HG03064 (cell line): Measurements from ENCODE around the gene KIF26B.

ENCODE experiments used
- ATAC-seq: cut with Tn5 transposase; IDR thresholded peaks from one replicate; pipeline ENCODE4 v1.9.1; 2021; ENCODE audit warnings: low read depth; ENCODE audit not compliant: unreplicated experiment

The KIF26B gene

DNA sequence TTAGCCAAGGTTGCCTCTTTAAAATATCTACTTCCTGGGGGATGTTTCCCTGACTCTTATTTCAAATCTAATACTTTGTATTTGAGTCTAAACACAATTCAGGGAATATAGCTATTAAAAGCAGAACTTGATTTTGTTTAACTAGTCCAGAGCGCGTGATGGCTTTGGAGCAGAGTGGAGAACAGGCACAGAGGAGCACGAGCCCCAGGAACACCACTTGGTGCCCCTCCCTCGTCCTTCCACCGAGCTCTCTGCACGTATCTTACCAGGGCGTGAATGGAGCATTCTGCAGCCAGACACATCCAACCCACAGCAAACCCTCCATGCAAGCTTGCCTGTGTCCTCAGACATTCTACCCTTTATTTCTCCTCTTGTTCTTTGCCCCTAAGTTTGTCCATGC lies 14.1 kb downstream of the KIF26B start:
- no peak for ATAC-seq

DNA sequence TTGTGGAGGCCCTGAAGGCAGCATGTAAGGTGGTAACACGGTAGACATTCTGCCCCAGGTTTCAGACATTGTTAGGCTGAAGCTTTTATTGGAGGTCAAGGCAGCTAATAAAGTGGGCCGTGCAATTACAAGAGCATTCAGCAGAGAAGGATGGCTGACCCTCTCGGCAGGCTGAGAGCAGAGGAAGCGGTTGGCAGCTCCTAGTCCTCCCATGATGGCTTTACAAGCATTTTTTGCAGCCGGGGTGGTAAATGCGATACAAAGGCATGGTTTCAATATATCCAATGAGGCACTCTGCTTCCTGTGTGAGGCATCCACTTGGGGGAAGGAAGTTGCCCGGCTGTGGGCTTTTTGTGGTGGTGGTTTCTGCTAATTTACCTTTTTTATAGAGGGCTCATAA lies 14.6 kb downstream of the KIF26B start:
- ATAC-seq: no peak

DNA sequence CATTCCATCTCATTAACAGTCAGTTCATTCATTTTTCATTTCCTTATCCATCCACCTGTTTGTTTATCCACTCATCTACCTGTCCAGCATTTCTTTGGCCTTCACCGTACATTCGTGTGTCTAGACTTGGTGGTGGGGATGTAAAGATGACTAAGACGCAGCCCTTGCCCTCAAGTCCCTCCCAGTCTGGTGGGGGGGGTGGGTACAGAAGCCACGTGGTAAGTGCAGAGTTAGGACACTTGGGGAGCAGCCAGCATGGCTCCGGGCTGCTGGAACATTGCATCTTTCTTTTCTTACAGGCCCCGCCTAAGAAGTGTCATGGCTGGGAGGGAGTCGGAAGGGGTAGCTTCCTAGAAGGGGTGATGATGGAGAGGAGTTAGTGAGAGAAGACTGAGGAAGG lies 17.2 kb downstream of the KIF26B start:
- no peak for ATAC-seq

DNA sequence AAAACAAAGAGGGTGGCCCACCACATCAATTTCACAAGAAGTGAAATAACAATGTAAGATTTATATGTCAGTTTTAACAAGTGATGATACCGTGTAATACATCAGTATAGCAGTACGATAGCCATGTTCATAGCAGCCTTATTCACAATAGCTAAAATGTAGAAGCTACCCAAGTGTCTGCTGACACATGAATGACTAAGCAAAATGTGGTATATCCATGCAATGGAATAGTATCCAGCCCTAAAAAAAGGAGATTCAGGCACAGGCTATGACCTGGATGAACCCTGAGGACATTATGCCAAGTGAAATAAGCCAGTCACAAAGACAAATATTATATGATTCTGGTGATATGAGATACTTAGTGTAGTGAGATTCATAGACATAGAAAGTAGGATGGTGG lies 18.0 kb downstream of the KIF26B start:
- no peak for ATAC-seq

DNA sequence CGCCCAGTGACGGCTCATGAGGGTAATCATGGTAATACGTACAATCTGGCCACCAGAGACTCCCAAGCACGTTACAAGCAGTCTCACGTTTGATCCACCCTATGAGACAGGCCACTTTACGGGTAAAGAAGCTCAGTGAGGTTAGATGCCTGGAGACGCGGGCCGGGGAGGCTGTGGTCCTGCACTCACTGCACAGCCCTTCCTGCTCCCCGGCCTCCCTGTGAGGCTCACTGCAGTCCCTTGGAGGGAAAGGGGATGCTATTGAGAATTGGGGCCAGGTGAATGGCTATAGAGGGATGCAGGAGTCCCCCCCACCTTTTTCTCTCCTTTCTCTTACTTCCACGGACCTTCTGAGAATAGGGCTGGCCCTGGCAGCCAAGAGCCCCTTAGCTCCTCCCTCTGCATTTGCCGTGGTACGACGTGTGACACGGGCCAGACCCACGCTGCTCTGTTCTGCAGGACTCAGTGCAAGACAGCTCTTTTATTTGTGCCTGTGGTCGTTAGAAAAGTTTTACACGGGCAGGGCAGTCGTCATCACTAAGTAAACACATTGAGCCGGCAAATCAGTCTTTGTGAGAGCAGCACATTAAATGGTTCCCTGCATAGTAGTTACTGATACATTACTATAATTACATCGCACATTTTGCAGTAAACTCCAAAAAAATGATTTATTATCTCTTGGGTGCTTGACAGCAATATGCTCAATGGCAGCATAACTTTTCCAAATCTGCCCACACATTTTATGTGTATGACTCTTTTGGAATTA lies 18.8 kb downstream of the KIF26B start:
- ATAC-seq: no peak

DNA sequence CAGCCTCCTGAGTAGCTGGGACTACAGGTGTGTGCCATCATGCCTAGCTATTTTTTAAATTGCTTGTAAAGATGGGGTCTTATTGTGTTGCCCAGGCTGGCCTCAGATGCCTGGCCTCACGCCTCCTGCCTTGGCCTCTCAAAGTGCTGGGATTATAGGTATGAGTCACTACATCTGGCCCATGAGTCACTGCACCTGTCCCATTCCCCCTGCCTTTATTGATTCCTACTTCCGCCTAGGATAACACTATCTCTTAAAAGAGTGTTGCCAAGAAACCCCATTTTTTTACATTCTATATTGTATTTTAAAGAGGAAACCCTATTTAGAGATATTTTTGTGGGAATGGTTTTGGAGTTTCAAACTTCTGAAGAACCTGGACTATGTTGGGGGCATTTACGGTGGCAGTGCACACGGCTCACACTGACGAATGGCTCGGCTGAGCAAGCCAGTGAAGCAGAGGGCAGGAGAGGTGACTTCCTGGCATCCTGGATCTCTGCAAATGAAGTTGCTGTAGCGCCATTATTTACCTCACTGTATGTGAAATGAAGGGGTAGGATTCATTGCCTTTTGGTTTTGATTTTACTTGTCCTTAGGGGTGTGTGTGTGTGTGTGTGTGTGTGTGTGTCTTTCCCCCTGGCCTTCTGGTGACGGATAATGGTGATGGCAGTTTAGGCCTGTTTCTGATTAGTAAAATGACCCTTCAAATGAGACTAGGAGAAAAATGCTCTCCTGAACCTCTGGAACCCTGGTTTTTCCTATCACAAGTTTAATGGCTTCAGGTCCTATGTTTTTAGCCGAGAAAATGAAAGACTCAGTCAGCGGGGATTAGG lies 22.5 kb downstream of the KIF26B start:
- ATAC-seq: no peak

DNA sequence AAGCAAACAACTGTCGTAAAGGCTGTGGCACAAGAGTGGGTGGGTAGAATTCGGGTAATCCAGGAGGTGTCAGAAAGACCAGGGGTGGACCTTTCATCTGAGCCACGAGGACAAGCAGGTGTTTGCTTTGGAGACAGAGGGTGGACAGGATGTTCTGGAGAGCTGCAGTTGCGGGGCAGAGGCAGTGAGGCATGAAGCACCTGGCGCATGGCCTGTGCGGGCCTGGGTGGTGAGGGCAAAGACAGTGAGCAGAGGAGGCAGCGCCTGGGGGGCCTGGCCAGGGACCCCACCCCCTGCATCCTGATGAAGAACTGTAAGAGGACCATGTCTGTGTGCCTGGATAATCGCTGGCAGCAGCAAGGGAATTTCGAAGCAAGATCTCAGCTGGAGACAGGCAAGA lies 24.9 kb downstream of the KIF26B start:
- ATAC-seq: no peak

DNA sequence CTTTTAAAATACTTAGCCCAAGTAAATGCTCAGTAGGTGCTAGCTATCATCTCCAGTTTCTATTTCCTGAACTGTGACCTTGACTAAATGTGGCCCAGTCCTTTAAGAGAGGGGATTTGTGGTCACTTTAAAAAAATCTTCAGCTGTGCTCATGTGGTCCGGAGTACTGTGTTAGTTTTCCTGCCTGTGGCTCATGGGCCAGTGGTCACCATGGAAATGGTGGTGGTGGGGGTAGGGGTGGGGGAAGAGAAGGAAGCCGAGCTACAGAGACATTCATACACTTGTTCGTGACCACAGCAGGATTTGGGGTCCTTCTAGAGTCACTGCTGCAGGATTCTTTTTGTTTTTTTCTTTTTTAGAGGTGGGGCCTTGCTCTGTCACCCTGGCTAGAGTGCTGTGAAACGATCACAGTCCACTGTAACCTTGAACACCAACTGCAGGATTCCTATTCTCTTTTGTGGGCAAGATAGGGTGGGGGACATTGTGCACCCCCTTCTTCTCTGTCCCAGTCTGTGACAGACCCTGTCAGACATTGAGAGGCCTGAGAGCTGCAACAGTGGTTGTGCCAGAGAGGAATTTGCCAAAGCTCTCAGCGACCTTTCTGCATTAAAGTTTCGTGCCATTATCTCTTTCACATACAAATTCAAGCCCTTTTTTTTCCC lies 25.8 kb downstream of the KIF26B start:
- no peak for ATAC-seq

DNA sequence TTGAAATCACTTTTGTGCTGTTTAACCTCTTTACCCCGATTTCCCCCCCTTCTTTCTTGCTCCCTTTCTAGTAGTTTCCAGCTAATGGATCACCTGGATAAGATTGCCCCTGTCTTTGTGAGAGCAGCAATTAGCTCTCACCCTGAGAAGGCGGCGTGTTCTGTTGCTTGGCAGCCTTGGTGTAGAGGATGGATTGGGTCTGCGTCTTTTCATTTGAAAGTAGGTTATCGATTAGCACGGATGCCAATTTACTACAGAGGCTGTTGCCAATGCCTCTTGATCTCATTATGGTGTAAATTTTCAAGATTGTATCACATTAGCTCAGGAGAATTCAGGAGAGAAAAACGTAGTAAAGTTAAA lies 26.4 kb downstream of the KIF26B start:
- no peak for ATAC-seq

DNA sequence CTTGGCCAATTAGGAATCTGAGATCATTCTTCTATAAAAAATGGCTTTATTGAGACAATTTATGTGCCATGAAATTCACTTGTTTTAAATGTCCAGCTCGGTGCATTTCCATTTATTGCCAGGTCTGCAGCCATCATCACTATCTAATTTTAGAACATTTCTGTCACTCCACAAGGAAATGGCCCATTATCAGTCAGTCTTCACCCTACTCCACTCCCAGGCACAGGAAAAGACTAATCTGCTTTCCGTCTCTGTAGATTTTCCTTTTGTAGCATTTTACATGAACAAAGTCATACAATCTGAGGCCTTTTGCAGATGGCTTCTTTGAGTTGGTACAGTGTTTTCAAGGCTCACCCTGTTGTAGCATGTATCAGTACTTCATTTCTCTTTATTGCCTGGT lies 27.2 kb downstream of the KIF26B start:
- no peak for ATAC-seq

DNA sequence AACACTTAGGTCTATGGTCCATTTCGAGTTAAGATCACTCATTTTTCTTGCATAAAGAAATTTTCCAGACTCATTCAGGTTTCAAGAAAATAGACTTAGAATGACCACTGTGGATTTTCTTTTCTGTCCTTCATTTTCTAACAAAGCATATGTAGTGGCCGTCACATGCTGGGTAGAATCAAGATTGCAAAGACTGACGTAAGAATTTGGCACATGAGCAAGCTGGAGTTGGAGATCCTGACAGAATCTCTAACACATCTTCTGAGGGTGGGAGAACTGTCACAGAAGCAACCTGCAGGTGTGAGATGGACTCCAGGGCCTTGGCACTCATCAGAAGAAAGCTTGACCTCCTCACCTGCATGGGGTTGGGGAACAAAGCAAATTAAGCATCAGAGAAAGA lies 28.6 kb downstream of the KIF26B start:
- no peak for ATAC-seq

DNA sequence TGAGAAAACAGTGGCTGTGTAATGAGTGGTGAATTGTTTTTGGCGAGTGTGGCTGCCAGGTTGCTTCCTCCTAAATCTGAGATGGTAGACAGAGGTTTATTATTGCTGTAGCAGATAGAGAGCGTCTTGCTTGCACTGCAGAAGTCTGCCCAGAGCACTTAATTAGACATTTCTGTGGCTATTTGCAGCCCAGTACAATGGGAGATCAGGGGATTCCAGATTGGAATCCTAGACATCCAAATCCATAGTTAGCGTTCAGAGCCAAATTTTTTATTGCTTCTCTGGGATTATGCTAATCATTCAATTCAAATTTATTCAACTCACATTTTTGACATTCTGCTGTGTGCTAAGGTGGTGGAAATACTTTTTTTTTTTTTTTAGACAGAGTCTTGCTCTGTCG lies 30.0 kb downstream of the KIF26B start:
- no peak for ATAC-seq

DNA sequence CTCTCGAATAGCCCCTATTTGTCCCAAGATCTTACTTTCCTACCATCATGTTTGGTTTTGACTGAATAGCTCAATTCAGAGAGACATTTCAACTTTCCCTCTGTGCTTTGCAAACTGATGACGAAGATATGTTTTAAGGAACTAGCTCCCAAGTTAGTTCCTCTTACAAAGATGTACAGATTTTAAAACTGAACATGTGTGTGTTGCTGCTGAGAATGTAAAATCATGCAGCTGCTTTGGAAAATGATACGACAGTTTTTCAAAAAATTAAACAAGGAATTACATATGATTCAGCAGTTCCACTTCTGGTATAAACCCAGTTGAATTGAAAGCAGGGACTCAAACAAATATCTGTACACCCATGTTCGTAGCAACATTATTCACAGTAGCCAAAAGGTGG lies 33.6 kb downstream of the KIF26B start:
- ATAC-seq: no peak

DNA sequence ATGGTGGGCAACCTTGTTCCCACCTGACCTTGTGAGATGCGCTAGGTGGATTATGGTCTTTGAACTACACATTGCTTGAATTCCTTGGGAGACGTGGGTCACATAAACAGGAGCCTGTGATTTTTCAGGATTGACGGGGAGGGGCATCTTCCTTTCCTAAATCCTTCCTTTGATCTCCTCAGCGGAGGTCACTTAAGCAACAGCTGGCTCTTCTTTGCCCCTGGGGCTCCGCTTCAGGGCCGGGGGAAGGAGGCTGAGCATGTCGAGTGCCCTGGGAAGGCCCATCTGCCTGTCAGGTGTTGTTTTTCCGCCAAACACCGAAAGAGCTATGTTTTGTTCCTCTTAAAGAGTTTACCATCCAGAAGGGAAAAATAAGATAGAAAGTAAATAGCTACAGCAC lies 40.6 kb downstream of the KIF26B start:
- ATAC-seq: no peak

DNA sequence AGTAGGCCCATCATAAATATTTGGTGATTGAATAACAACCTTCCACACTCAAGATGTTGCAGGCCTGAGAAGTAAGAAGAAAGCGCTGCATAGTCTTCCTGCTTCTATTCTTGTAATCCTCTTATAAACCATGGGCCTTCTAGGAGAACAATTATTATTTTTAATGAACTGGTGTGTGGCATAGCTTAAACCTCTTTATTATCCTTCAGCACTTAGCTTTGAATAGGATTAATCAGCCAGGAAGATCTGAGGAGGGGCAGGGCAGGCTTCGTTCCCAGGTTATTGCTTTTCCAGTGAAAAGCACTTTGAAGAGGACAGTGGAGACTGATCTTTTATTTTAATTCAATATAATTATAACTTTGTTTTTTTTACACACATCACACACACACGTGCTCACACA lies 42.3 kb downstream of the KIF26B start:
- no peak for ATAC-seq

DNA sequence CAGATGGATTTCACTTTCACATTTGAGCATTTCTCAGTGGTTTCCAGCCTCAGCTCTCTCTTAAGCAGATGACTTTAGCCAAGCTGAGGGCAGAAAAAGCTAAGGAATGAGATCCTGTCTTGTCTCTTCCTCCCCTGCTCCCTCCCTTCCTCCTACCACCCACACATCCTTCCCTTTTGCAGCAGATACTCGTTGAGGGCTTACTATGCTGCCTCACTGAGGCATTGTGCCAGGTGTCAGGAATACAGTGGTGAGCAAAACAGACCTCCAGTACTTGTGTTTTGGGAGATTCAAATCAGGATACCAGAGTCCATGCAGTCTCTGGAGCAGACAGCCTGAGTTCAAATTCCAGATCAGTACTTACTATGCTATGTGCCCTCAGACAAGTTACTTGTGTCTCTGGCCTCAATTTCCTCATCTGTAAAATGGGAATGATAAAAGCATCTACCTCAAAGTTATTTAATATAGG lies 43.2 kb downstream of the KIF26B start:
- no peak for ATAC-seq

DNA sequence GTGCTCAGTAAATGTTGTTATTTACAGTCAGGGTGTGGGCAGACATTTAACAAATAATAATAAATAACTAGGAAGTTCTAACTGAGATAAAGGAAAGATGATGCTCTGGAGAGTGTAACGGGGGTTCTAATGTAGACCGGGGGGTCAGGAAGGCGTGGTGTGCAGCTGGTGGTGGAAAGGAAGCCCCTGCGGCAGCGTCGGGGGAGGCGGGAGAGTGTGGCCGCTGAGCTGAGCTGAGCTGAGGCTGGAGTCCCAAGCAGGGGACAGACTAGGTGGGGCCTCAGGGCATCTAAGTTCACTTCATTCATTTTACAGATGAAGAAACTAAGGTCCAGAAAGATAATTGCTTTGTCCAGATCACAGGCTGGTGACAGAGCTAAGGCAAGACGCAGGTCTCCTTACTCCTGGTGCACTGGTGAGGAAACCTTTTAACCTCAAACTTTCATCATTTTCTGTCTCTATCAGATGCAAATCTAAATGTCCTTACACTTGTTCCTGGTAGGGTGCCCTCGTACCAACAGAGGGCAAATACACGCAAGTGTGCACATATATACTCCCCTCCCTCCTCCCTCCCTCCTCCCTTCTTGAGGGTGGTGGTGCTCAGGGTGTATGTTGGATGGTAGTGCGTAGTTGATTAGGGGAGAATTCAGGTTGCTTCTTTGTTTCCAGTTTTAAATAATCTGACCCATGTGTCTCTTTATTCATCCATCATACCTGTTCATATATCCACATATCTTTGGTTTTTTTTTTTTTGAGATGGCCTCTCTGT lies 44.1 kb downstream of the KIF26B start:
- ATAC-seq: no peak

DNA sequence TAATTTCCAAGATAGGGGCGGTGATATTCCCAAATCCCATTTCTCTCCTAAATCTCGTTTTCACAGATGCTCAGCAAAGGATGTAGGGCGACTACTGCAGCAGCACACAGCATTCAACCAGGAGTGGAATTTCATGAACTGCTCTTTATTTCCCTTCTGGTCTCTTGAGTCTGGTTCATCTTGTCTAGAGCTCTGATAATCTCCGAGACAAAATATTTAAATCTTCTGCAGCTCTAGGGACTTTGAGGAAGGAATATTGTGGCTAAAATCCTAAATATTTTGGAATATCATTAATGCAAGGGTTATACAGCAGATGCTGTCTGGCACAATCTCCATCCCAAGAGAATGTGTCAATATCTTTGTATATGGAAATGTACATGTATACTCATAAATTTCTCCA lies 45.4 kb downstream of the KIF26B start:
- no peak for ATAC-seq

DNA sequence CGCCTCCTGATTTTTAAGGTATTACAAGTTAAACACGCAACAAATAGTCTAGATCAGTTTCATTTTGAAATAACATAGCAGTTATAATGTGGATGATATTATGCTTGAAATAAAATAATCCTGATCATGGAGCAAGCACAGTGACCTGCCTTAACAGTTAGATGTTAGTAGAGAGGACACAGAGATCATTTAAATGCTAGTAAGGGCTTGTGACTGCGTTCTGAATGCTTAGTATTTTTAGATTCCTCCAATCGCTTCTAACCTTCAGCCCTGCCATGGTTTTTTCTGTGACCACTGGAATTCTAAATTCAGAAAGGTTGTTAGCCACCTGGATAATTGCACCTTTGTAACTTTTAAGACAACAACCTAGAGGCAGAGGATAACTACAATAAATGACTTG lies 46.4 kb downstream of the KIF26B start:
- no peak for ATAC-seq

DNA sequence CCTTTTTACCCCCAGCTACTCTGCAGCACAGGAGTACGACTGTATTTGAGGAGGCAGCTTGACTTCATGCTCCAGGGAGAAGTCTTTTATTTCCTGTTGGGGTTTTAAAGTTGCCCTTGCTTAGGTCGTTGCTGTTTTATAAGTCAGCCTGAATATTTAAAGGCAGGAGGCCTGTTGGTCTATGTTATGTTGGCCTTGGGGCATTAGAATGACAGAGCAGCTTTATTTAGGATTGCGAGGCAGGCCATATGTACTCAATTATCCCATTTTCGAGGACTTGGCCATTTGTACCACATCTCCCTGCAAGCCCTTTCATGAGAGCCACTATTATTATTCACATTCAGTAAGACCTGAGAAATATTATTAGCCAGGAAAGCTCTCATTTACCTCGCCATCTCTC lies 47.0 kb downstream of the KIF26B start:
- no peak for ATAC-seq

DNA sequence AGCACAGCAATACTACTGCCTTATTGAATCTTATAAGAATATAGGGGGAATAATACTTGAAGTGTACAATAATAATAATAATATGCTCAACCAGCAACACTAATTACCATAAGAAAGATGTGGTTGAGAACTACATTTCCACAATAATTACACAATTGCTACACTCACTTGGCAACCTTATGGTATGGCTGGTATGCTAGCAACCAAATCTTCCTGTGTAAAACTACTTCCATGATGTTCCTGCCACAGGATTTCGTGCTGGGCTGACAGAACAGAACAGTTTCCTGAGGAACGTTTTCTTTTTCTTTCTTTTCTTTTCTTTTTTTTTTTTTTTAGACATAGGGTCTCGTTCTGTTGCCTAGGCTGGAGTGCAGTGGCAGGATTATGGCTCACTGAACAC lies 50.6 kb downstream of the KIF26B start:
- ATAC-seq: no peak
